HFF-Myc (cell line): ENCODE results near the gene INSRR.

Source experiments
- DNase-seq: peaks from one replicate; pipeline ENCODE4 v3.0.0-alpha.2; 2011; ENCODE audit warnings: low read depth; ENCODE audit errors: extremely low read depth
- H3K4me3 ChIP-seq: replicated peaks from 2 replicates; pipeline ENCODE4 v1.5.1; 2011; ENCODE audit warnings: low read depth, mild to moderate bottlenecking, control low read depth, low read length
- TF ChIP-seq, protein P1 (sequence below): IDR thresholded peaks from 2 replicates; pipeline ENCODE4 v1.5.1; 2012; ENCODE audit warnings: mild to moderate bottlenecking, low read depth, low read length, control low read depth; ENCODE audit errors: missing control alignments

INSRR gene

GRCh38 chr1:156866249-156866909 lies 7.5 kb upstream of the INSRR start:
- DNase-seq: no peak
- TF ChIP-seq, protein P1, sequence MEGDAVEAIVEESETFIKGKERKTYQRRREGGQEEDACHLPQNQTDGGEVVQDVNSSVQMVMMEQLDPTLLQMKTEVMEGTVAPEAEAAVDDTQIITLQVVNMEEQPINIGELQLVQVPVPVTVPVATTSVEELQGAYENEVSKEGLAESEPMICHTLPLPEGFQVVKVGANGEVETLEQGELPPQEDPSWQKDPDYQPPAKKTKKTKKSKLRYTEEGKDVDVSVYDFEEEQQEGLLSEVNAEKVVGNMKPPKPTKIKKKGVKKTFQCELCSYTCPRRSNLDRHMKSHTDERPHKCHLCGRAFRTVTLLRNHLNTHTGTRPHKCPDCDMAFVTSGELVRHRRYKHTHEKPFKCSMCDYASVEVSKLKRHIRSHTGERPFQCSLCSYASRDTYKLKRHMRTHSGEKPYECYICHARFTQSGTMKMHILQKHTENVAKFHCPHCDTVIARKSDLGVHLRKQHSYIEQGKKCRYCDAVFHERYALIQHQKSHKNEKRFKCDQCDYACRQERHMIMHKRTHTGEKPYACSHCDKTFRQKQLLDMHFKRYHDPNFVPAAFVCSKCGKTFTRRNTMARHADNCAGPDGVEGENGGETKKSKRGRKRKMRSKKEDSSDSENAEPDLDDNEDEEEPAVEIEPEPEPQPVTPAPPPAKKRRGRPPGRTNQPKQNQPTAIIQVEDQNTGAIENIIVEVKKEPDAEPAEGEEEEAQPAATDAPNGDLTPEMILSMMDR: no peak
- H3K4me3 ChIP-seq: no peak overlapping the region

- DNase-seq: no peak
- H3K4me3 ChIP-seq: no peak overlapping the region
- TF ChIP-seq, protein P1: no peak
Observed at GRCh38 chr1:156865865-156866248, 6.9 kb upstream of the INSRR start.

GRCh38 chr1:156865258-156865657 lies 6.3 kb upstream of the INSRR start:
- TF ChIP-seq, protein P1: no peak
- no peak overlapping the region for H3K4me3 ChIP-seq
- no peak for DNase-seq

DNA sequence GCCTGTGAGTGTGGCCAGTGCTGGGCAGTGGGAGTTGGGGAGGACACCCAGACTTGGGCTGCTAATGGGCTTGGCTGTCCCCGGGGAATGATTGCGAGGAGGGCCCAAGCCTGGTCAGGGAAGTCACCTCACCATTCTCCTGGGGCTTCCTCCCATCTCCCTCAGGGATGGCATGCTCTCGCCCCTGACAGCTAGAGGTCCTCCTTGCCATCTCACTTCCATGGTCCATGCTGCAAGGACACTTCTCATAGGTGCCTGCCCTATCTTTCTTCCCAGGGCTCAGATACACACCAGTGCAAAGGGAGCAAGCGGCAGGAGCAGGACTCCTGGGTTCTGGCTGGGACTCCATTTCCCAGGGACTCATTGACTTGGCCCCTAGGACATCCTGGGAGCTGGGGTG lies 5.9 kb upstream of the INSRR start:
- H3K4me3 ChIP-seq: no peak overlapping the region
- TF ChIP-seq, protein P1: no peak
- DNase-seq: no peak

DNA sequence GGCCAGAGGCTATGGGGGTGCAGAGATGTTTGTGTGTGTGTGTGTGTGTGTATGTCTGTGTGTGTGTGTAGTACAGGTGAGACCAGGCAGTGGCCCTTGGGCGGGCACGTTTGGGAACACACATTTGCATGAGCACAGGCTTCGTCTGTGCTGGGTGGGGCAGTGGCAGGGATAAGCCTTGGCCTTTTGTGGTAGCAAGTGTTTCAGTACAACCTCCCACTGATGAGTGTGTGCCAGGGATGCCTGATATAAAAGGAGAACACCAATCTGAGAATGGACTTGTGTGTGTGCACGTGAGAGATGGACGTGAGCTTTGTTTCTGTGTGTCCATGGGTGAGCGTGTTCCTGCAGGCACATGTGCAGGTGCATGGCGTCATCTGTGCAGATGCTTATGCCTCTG lies 4.7 kb upstream of the INSRR start:
- no peak for DNase-seq
- H3K4me3 ChIP-seq: no peak overlapping the region
- TF ChIP-seq, protein P1: no peak

GRCh38 chr1:156862997-156863599 lies 4.2 kb upstream of the INSRR start:
- TF ChIP-seq, protein P1: no peak
- no peak overlapping the region for H3K4me3 ChIP-seq
- DNase-seq: no peak
